ENCODE data around the gene ARHGAP15. TPM values are rescaled to one million over a fixed set of nuclear protein-coding genes. Genes with fewer than 3 reads are reported as not detected.

The ARHGAP15 gene
- total RNA-seq, 1 donor from 2014 or later = 0.51 TPM

GRCh38 chr2:143787674-143788073, 658.5 kb downstream of the ARHGAP15 start:
- Mint-ChIP-seq H3K4me1 (no peaks in the 10 kb centered on the region), H3K9me3 (peaks cover 21% of the 10 kb centered on the region), H3K36me3 (no peaks in the 10 kb centered on the region), H3K27me3 (ENCODE audit: low read depth) (no peaks in the 10 kb centered on the region), H3K4me3 (no peak overlapping the region), H3K27ac (no peak overlapping the region)
- no peak for TF ChIP-seq CTCF (IDR thresholded peaks at IDR 0.05; ENCODE audit: unreplicated experiment)
- DNase-seq (ENCODE audit: low spot score in 2 of 2, unreplicated experiment in 2 of 2) = no peak

- no peak overlapping the region for H3K27ac Mint-ChIP-seq
- H3K27me3 Mint-ChIP-seq (ENCODE audit: low read depth) = no peaks in the 10 kb centered on the region
- no peak for DNase-seq (ENCODE audit: low spot score in 2 of 2, unreplicated experiment in 2 of 2)
- no peak for TF ChIP-seq CTCF (IDR thresholded peaks at IDR 0.05; ENCODE audit: unreplicated experiment)
- no peak overlapping the region for H3K4me3 Mint-ChIP-seq
- H3K9me3 Mint-ChIP-seq = peaks cover 21% of the 10 kb centered on the region
- H3K36me3 Mint-ChIP-seq = no peaks in the 10 kb centered on the region
- no peaks in the 10 kb centered on the region for H3K4me1 Mint-ChIP-seq
These were observed 663.4 kb downstream of the ARHGAP15 start for GRCh38 chr2:143792602-143793001.

- H3K27me3 Mint-ChIP-seq (ENCODE audit: low read depth) = no peaks in the 10 kb centered on the region
- no peak overlapping the region for H3K27ac Mint-ChIP-seq
- DNase-seq (ENCODE audit: low spot score in 2 of 2, unreplicated experiment in 2 of 2) = no peak
These were observed 664.2 kb downstream of the ARHGAP15 start for GRCh38 chr2:143793381-143793780.

GRCh38 chr2:143796051-143796450, 666.8 kb downstream of the ARHGAP15 start:
- no peaks in the 10 kb centered on the region for H3K27me3 Mint-ChIP-seq (ENCODE audit: low read depth)
- H3K9me3 Mint-ChIP-seq = peaks cover 14% of the 10 kb centered on the region
- H3K27ac Mint-ChIP-seq = no peak overlapping the region
- TF ChIP-seq CTCF (IDR thresholded peaks at IDR 0.05; ENCODE audit: unreplicated experiment) = no peak
- DNase-seq (ENCODE audit: low spot score in 2 of 2, unreplicated experiment in 2 of 2) = no peak
- H3K36me3 Mint-ChIP-seq = no peaks in the 10 kb centered on the region
- H3K4me3 Mint-ChIP-seq = no peak overlapping the region
- no peaks in the 10 kb centered on the region for H3K4me1 Mint-ChIP-seq

More at GRCh38 chr2:143793381-143793780, 664.2 kb downstream of the ARHGAP15 start:
- Mint-ChIP-seq H3K36me3 (no peaks in the 10 kb centered on the region), H3K9me3 (peaks cover 21% of the 10 kb centered on the region), H3K4me3 (no peak overlapping the region), H3K4me1 (no peaks in the 10 kb centered on the region)
- TF ChIP-seq CTCF (IDR thresholded peaks at IDR 0.05; ENCODE audit: unreplicated experiment) = no peak

GRCh38 chr2:143801561-143801960, 672.3 kb downstream of the ARHGAP15 start:
- TF ChIP-seq CTCF (IDR thresholded peaks at IDR 0.05; ENCODE audit: unreplicated experiment) = no peak
- Mint-ChIP-seq H3K4me1 (peaks cover 27% of the 10 kb centered on the region), H3K36me3 (no peaks in the 10 kb centered on the region), H3K9me3 (peaks cover 11% of the 10 kb centered on the region), H3K27ac (peak overlapping the region; percentile 30), H3K27me3 (ENCODE audit: low read depth) (no peaks in the 10 kb centered on the region), H3K4me3 (no peak overlapping the region)
- no peak for DNase-seq (ENCODE audit: low spot score in 2 of 2, unreplicated experiment in 2 of 2)

- no peak for TF ChIP-seq CTCF (IDR thresholded peaks at IDR 0.05; ENCODE audit: unreplicated experiment)
- H3K27ac Mint-ChIP-seq = no peak overlapping the region
- no peaks in the 10 kb centered on the region for H3K27me3 Mint-ChIP-seq (ENCODE audit: low read depth)
- H3K36me3 Mint-ChIP-seq = no peaks in the 10 kb centered on the region
- no peak for DNase-seq (ENCODE audit: low spot score in 2 of 2, unreplicated experiment in 2 of 2)
- peaks cover 27% of the 10 kb centered on the region for H3K4me1 Mint-ChIP-seq
- no peak overlapping the region for H3K4me3 Mint-ChIP-seq
- peaks cover 14% of the 10 kb centered on the region for H3K9me3 Mint-ChIP-seq
These were observed 673.0 kb downstream of the ARHGAP15 start for GRCh38 chr2:143802242-143802641.

Data from mesothelial cell of epicardium (in vitro differentiated cells).